HL-60 (cell line): ENCODE measurements around the gene COPS9.

Experiments used
- DNase-seq, 2 experiments: peaks; one replicate each; pipeline ENCODE4 v3.0.0-alpha.2; 2010 to 2020; ENCODE audit warnings: low read depth in 1 of 2, low spot score in 1 of 2
- H3K27ac ChIP-seq: fragments of 250-450 bp; sonication (Bioruptor Pico); replicated peaks from 2 replicates; pipeline ENCODE4 v1.5.1; 2020; ENCODE audit warnings: mild to moderate bottlenecking, moderate library complexity
- H3K27me3 ChIP-seq: fragments of 250-450 bp; sonication (Bioruptor Pico); 2 replicates; pipeline ENCODE4 v1.5.1; 2021; ENCODE audit warnings: mild to moderate bottlenecking, moderate library complexity; ENCODE audit not compliant: insufficient read depth, poor library complexity, severe bottlenecking
- H3K4me3 ChIP-seq: replicated peaks from 2 replicates; pipeline ENCODE4 v1.5.1; 2011; ENCODE audit warnings: mild to moderate bottlenecking, control low read depth, low read length; ENCODE audit not compliant: insufficient read depth
- CTCF ChIP-seq: IDR thresholded peaks from one replicate; pipeline ENCODE4 v1.5.1; 2011; ENCODE audit warnings: low read length, control low read depth, inconsistent platforms; ENCODE audit not compliant: insufficient read depth
- GABPA ChIP-seq: IDR thresholded peaks from 2 replicates; pipeline ENCODE4 v1.6.1; 2012; ENCODE audit warnings: low read depth
- POLR2AphosphoS5 ChIP-seq: IDR thresholded peaks from 2 replicates; pipeline ENCODE4 v1.6.1; 2012; ENCODE audit warnings: low read depth
- REST ChIP-seq: IDR thresholded peaks from 2 replicates; pipeline ENCODE4 v1.6.1; 2012; ENCODE audit warnings: low read depth; ENCODE audit not compliant: insufficient replicate concordance
- SPI1 ChIP-seq: IDR thresholded peaks from 2 replicates; pipeline ENCODE4 v1.6.1; 2012; ENCODE audit warnings: low read depth, mild to moderate bottlenecking, borderline replicate concordance

Gene COPS9

GRCh38 chr2:240172071-240172895, 36.2 kb upstream of the COPS9 start:
- DNase-seq = no peak
- Histone ChIP-seq H3K27me3 (no peaks in the 10 kb centered on the region), H3K4me3 (no peak overlapping the region), H3K27ac (no peak overlapping the region)
- TF ChIP-seq REST = no peak
- TF ChIP-seq SPI1 = no peak
- no peak for TF ChIP-seq CTCF
- no peak for TF ChIP-seq GABPA
- no peak for TF ChIP-seq POLR2AphosphoS5

- H3K27me3 ChIP-seq = no peaks in the 10 kb centered on the region
- no peak overlapping the region for H3K4me3 ChIP-seq
- no peak overlapping the region for H3K27ac ChIP-seq
- TF ChIP-seq CTCF = no peak
- TF ChIP-seq SPI1 = no peak
- no peak for TF ChIP-seq REST
- TF ChIP-seq GABPA = no peak
- TF ChIP-seq POLR2AphosphoS5 = no peak
- DNase-seq = no peak
These were observed 34.8 kb upstream of the COPS9 start for GRCh38 chr2:240170883-240171282.

GRCh38 chr2:240170354-240170735, 34.2 kb upstream of the COPS9 start:
- H3K4me3 ChIP-seq = no peak overlapping the region
- no peaks in the 10 kb centered on the region for H3K27me3 ChIP-seq
- no peak for DNase-seq
- TF ChIP-seq REST (no peak), POLR2AphosphoS5 (no peak), GABPA (no peak), SPI1 (no peak), CTCF (no peak)
- H3K27ac ChIP-seq = no peak overlapping the region
